CD4-positive, alpha-beta T cell (primary cell): ENCODE data around the gene GPR157. TPM values are rescaled to one million over a fixed set of nuclear protein-coding genes. Genes with fewer than 3 reads are reported as not detected.

Source experiments
- ATAC-seq: fragments of 200-7000 bp; cut with Tn5 transposase; one replicate; pipeline ENCODE4 v1.10.0; 2022; ENCODE audit warnings: mild to moderate bottlenecking; ENCODE audit not compliant: poor library complexity
- CTCF ChIA-PET: fragments of 350-600 bp; sonication (Branson Sonifier 250); formaldehyde crosslinking; loops from one replicate; lab custom pipeline; 2021; ENCODE audit warnings: antibody characterized with exemption, inconsistent platforms; lab: Charles Lee
- POLR2A ChIA-PET: fragments of 350-600 bp; sonication (Branson Sonifier 250); formaldehyde crosslinking; loops from one replicate; lab custom pipeline; 2021; ENCODE audit warnings: antibody characterized with exemption, inconsistent platforms; lab: Charles Lee
- DNase-seq, 14 experiments: peaks; one replicate each; pipeline ENCODE4 v3.0.0-alpha.2; 2013 to 2020; ENCODE audit warnings: mixed read lengths in 2 of 14
- H3K27ac ChIP-seq, 2 donors: one replicate each; pipeline versions ENCODE4 v1.5.1 to v1.7.0; 2013; ENCODE audit warnings: low read length in 2 of 2, low read depth in 1 of 2, mild to moderate bottlenecking in 1 of 2
- H3K27me3 ChIP-seq, 2 experiments: 1 replicate in 1 of 2; 2 replicates in 1 of 2; pipeline versions ENCODE4 v1.6.1 to v1.7.0; 2013; ENCODE audit warnings: low read length in 2 of 2, control low read depth in 1 of 2, mild to moderate bottlenecking in 1 of 2, moderate library complexity in 1 of 2; ENCODE audit not compliant: insufficient read depth in 2 of 2, control insufficient read depth in 1 of 2
- H3K36me3 ChIP-seq: one replicate; pipeline ENCODE4 v1.6.1; 2013; ENCODE audit warnings: low read length, control low read depth; ENCODE audit not compliant: insufficient read depth
- H3K4me1 ChIP-seq: one replicate; pipeline ENCODE4 v1.6.1; 2013; ENCODE audit warnings: low read length, control low read depth; ENCODE audit not compliant: insufficient read depth
- H3K4me3 ChIP-seq: one replicate; pipeline ENCODE4 v1.5.1; 2013; ENCODE audit warnings: mild to moderate bottlenecking, low read length, moderate library complexity
- H3K9me3 ChIP-seq, 2 experiments: 1 replicate in 1 of 2; 2 replicates in 1 of 2; pipeline versions ENCODE4 v1.6.1 to v1.7.0; 2013; ENCODE audit warnings: low read length in 2 of 2, mild to moderate bottlenecking in 2 of 2, control low read depth in 1 of 2, moderate library complexity in 1 of 2; ENCODE audit not compliant: control insufficient read depth in 1 of 2, insufficient read depth in 1 of 2
- H3K27ac Mint-ChIP-seq: one replicate; pipeline ENCODE4 v1.8.0; 2020; ENCODE audit warnings: mixed read lengths
- H3K27me3 Mint-ChIP-seq: one replicate; pipeline ENCODE4 v1.8.0; 2021; ENCODE audit warnings: mixed read lengths
- H3K36me3 Mint-ChIP-seq: one replicate; pipeline ENCODE4 v1.8.0; 2021; ENCODE audit warnings: low read depth, mixed read lengths
- H3K4me1 Mint-ChIP-seq: one replicate; pipeline ENCODE4 v1.8.0; 2021; ENCODE audit warnings: low read depth, mixed read lengths
- H3K4me3 Mint-ChIP-seq: one replicate; pipeline ENCODE4 v1.8.0; 2020; ENCODE audit warnings: mild to moderate bottlenecking, mixed read lengths
- H3K9me3 Mint-ChIP-seq: one replicate; pipeline ENCODE4 v1.8.0; 2020; ENCODE audit warnings: mixed read lengths
- intact Hi-C, 2 experiments: fragments of 100-400 bp; cut with DNase I in 1 of 2; cut with micrococcal nuclease in 1 of 2; formaldehyde crosslinking; loops; one replicate each; pipeline versions ENCODE4 v1.15.1 to v1.9.0; 2023 to 2025; cut with DNase I, micrococcal nuclease
- total RNA-seq, 174 experiments: library from RNA in 2 of 174; stranded (reverse) in 2 of 174; gene quantifications; one replicate each; pipeline ENCODE4 v1.2.3 and lab custom pipeline; 2021 to 2026
- TF ChIP-seq, protein P1 (sequence below): fragments of 200-600 bp; IDR thresholded peaks from one replicate; pipeline ENCODE4 v1.8.0; 2022; ENCODE audit warnings: antibody characterized with exemption, mild to moderate bottlenecking

The GPR157 gene
- total RNA-seq, 2 experiments from 2014 or later, result 2.1 to 5.1 TPM

DNA sequence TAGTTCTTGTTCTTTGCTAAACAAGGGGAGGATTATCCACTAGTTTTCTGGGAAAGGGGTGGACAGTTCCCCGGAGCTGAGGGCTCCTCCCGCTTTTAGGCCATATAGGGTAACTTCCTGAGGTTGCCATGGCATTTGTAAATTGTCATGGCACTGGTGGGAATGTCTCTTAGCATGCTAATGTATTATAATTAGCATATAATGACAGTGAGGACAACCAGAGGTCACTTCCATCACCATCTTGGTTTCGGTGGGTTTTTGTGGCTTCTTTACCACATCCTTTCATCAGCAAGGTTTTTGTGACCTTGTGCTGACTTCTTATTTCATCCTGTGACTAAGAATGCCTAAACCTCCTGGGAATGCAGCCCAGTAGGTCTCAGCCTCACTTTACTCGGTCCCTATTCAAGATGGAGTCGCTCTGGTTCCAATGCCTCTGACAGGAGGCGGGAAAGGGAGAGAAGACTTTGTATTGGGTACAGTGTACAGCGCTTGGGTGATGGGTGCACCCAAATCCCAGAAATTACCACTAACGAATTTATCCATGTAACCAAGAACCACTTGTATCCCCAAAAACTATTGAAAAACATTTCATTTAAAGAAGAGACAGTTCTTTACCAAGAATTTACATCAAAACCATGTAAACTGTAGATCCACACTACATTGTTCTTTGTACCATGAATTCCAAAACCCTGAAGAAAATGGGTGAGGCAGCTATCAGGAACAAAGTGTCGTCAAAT is 50.7 kb downstream of the GPR157 start:
- intact Hi-C loops, result no loop called here
- CTCF ChIA-PET, result no interaction called here
- no peak overlapping the region for H3K4me3 Mint-ChIP-seq
- Histone ChIP-seq H3K27me3 (peaks cover 4 to 6% of the 10 kb centered on the region in 2 experiments), H3K9me3 (no peaks in the 10 kb centered on the region), H3K4me1 (peaks cover 6% of the 10 kb centered on the region), H3K27ac (no peak overlapping the region), H3K36me3 (no peaks in the 10 kb centered on the region), H3K4me3 (no peak overlapping the region)
- POLR2A ChIA-PET, result no interaction called here
- ATAC-seq (no peak), DNase-seq (peak in 1 of 14 experiments; percentile 19)
- H3K36me3 Mint-ChIP-seq, result no peaks in the 10 kb centered on the region
- H3K27me3 Mint-ChIP-seq, result peaks cover 39% of the 10 kb centered on the region
- H3K4me1 Mint-ChIP-seq, result peaks cover 34% of the 10 kb centered on the region
- TF ChIP-seq, protein P1, sequence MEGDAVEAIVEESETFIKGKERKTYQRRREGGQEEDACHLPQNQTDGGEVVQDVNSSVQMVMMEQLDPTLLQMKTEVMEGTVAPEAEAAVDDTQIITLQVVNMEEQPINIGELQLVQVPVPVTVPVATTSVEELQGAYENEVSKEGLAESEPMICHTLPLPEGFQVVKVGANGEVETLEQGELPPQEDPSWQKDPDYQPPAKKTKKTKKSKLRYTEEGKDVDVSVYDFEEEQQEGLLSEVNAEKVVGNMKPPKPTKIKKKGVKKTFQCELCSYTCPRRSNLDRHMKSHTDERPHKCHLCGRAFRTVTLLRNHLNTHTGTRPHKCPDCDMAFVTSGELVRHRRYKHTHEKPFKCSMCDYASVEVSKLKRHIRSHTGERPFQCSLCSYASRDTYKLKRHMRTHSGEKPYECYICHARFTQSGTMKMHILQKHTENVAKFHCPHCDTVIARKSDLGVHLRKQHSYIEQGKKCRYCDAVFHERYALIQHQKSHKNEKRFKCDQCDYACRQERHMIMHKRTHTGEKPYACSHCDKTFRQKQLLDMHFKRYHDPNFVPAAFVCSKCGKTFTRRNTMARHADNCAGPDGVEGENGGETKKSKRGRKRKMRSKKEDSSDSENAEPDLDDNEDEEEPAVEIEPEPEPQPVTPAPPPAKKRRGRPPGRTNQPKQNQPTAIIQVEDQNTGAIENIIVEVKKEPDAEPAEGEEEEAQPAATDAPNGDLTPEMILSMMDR, result no peak
- H3K27ac Mint-ChIP-seq, result no peak overlapping the region
- no peaks in the 10 kb centered on the region for H3K9me3 Mint-ChIP-seq

DNA sequence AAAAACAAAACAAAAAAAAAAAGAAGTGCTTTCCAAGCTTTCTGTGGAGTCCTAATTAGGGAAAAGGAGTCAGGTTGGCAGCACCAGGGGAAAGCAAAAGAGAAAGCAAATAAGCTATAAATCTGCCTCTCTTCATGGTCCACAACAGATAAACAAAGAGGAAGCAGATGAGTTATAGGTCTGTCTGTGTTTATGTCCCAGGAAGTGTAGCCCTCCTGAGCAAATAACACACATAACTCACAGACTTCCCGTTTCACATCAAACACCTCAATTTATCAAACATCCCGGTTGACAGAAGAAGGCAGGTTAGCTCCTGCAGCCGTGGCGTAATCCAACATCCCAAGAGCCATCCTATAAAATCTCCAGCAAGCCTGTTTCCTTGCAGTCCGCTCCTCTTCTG is 53.9 kb downstream of the GPR157 start:
- intact Hi-C loops, result no loop called here
- H3K27me3 Mint-ChIP-seq, result peaks cover 42% of the 10 kb centered on the region
- ATAC-seq, result no peak
- ChIA-PET POLR2A (no interaction called here), CTCF (no interaction called here)
- no peaks in the 10 kb centered on the region for H3K9me3 ChIP-seq
- peak in 1 of 14 experiments; percentile 11 for DNase-seq
- H3K4me1 ChIP-seq, result peaks cover 5% of the 10 kb centered on the region
- H3K4me3 Mint-ChIP-seq, result no peak overlapping the region
- H3K27ac ChIP-seq, result no peak overlapping the region
- no peak overlapping the region for H3K27ac Mint-ChIP-seq
- TF ChIP-seq, protein P1, result no peak
- peaks cover 4 to 6% of the 10 kb centered on the region in 2 experiments for H3K27me3 ChIP-seq
- no peaks in the 10 kb centered on the region for H3K36me3 ChIP-seq
- no peaks in the 10 kb centered on the region for H3K36me3 Mint-ChIP-seq
- no peak overlapping the region for H3K4me3 ChIP-seq
- H3K9me3 Mint-ChIP-seq, result no peaks in the 10 kb centered on the region
- peaks cover 21% of the 10 kb centered on the region for H3K4me1 Mint-ChIP-seq

DNA sequence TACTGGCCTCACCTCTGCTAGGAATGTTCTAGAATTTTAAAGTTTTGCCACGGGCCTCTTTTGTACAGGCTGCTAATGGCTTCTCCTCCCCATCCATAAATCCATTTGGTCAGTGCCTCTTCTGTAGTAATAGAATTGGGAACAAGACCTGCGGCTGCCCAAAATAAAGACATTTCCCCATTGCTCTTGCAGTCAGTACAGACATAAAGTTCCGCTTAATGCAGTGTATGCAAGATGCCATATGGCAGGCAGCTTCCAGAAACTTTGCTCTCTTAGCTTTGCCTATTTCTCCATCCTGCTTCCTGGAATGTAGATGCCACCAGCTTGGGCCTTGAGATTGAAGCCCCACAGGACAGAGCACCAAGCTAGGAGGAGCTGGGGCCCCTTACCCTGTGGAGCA is 55.8 kb downstream of the GPR157 start:
- ATAC-seq (no peak), DNase-seq (no peak)
- Mint-ChIP-seq H3K27ac (no peak overlapping the region), H3K9me3 (no peaks in the 10 kb centered on the region), H3K4me3 (no peak overlapping the region), H3K27me3 (peaks cover 31% of the 10 kb centered on the region), H3K36me3 (no peaks in the 10 kb centered on the region), H3K4me1 (peaks cover 21% of the 10 kb centered on the region)
- TF ChIP-seq, protein P1, result no peak
- intact Hi-C loops, result no loop called here
- Histone ChIP-seq H3K9me3 (no peaks in the 10 kb centered on the region), H3K27me3 (peaks cover 0 to 3% of the 10 kb centered on the region in 2 experiments), H3K4me3 (no peak overlapping the region), H3K27ac (no peak overlapping the region), H3K36me3 (no peaks in the 10 kb centered on the region), H3K4me1 (peaks cover 3% of the 10 kb centered on the region)
- CTCF ChIA-PET, result no interaction called here
- POLR2A ChIA-PET, result no interaction called here
